SU-DHL-6 (cell line): ENCODE measurements around the gene TOP2A.

ENCODE experiments used
- H2AFZ ChIP-seq: fragments of 200-600 bp; sonication (generic); 2 replicates; pipeline ENCODE4 v1.6.1; 2014; ENCODE audit warnings: low read depth, mild to moderate bottlenecking, moderate library complexity, mixed read lengths, antibody characterized with exemption, low read length; ENCODE audit not compliant: severe bottlenecking
- H3F3A ChIP-seq: fragments of 200-600 bp; shearing (Covaris generic); 2 replicates; pipeline ENCODE4 v1.6.0; 2016; ENCODE audit warnings: antibody characterized with exemption, mild to moderate bottlenecking; ENCODE audit not compliant: insufficient read depth
- H3K27ac ChIP-seq: fragments of 200-600 bp; sonication (generic); 2 replicates; pipeline ENCODE4 v1.5.1; 2016; ENCODE audit warnings: low read depth, mild to moderate bottlenecking, low read length, moderate library complexity, mixed read lengths
- H3K27me3 ChIP-seq: fragments of 200-600 bp; sonication (generic), shearing (Covaris generic); 2 replicates; pipeline ENCODE4 v1.6.0; 2014; ENCODE audit warnings: mild to moderate bottlenecking, low read length
- H3K36me3 ChIP-seq: fragments of 200-600 bp; sonication (generic); 2 replicates; pipeline ENCODE4 v1.6.1; 2014; ENCODE audit warnings: mild to moderate bottlenecking, low read length, mixed read lengths
- H3K4me2 ChIP-seq: fragments of 300-600, 200-600 bp; shearing (Covaris generic), sonication (generic); 2 replicates; pipeline ENCODE4 v1.6.0; 2014; ENCODE audit warnings: low read length, low read depth, mild to moderate bottlenecking; ENCODE audit not compliant: poor library complexity, severe bottlenecking
- H3K4me3 ChIP-seq: fragments of 200-600 bp; sonication (generic); 2 replicates; pipeline ENCODE4 v1.5.1; 2014; ENCODE audit warnings: antibody characterized with exemption, low read length, mild to moderate bottlenecking, mixed read lengths; ENCODE audit not compliant: insufficient read depth, poor library complexity, severe bottlenecking
- H3K79me2 ChIP-seq: fragments of 200-600 bp; sonication (generic); 2 replicates; pipeline ENCODE4 v1.6.1; 2014; ENCODE audit warnings: mild to moderate bottlenecking, low read length, moderate library complexity; ENCODE audit not compliant: insufficient read depth
- H3K9ac ChIP-seq: fragments of 200-600 bp; sonication (generic); 2 replicates; pipeline ENCODE4 v1.7.0; 2014; ENCODE audit warnings: mild to moderate bottlenecking, low read length
- H3K9me2 ChIP-seq: fragments of 200-600 bp; sonication (generic); replicated peaks from 2 replicates; pipeline ENCODE4 v1.6.1; 2014; ENCODE audit warnings: low read length; ENCODE audit not compliant: insufficient read depth
- H3K9me3 ChIP-seq: fragments of 200-600 bp; sonication (generic); 2 replicates; pipeline ENCODE4 v1.6.1; 2014; ENCODE audit warnings: low read length, mixed read lengths; ENCODE audit not compliant: insufficient read depth
- H4K20me1 ChIP-seq: fragments of 200-600 bp; sonication (generic); 2 replicates; pipeline ENCODE4 v1.6.1; 2014; ENCODE audit warnings: low read depth, mild to moderate bottlenecking, antibody characterized with exemption, low read length, moderate library complexity, mixed read lengths
- CTCF ChIP-seq: fragments of 200-600 bp; sonication (generic); IDR thresholded peaks from one replicate; pipeline ENCODE4 v1.5.1; 2017; ENCODE audit warnings: antibody characterized with exemption, mild to moderate bottlenecking, low read length, moderate library complexity; ENCODE audit not compliant: insufficient read depth, poor library complexity, severe bottlenecking
- EZH2phosphoT487 ChIP-seq: fragments of 200-600 bp; sonication (generic), shearing (Covaris generic); conservative IDR thresholded peaks from 2 replicates; pipeline ENCODE4 v1.6.1; 2018; ENCODE audit warnings: mild to moderate bottlenecking, antibody characterized with exemption, low read length, moderate library complexity, mixed read lengths

The TOP2A gene

GRCh38 chr17:40459636-40460603, 42.2 kb upstream of the TOP2A start:
- Histone ChIP-seq H3K27ac (no peak overlapping the region), H3K9me3 (no peaks in the 10 kb centered on the region), H3K9ac (no peak overlapping the region), H3K4me3 (no peak overlapping the region), H3K9me2 (no peaks in the 10 kb centered on the region), H3F3A (no peaks in the 10 kb centered on the region), H3K27me3 (no peaks in the 10 kb centered on the region), H3K36me3 (no peaks in the 10 kb centered on the region), H4K20me1 (no peaks in the 10 kb centered on the region), H2AFZ (no peak overlapping the region), H3K4me2 (no peak overlapping the region), H3K79me2 (no peaks in the 10 kb centered on the region)
- no peak for TF ChIP-seq EZH2phosphoT487
- TF ChIP-seq CTCF, result no peak

- Histone ChIP-seq H3K79me2 (no peaks in the 10 kb centered on the region), H3F3A (no peaks in the 10 kb centered on the region), H3K4me3 (no peak overlapping the region), H3K36me3 (no peaks in the 10 kb centered on the region), H4K20me1 (no peaks in the 10 kb centered on the region), H3K4me2 (no peak overlapping the region), H3K27ac (no peak overlapping the region), H3K9me3 (no peaks in the 10 kb centered on the region), H3K27me3 (no peaks in the 10 kb centered on the region), H2AFZ (no peak overlapping the region), H3K9me2 (no peaks in the 10 kb centered on the region), H3K9ac (no peak overlapping the region)
- no peak for TF ChIP-seq EZH2phosphoT487
- no peak for TF ChIP-seq CTCF
Measured at GRCh38 chr17:40458851-40459482, 41.3 kb upstream of the TOP2A start.

- no peak overlapping the region for H3K9ac ChIP-seq
- H3K9me2 ChIP-seq, result no peaks in the 10 kb centered on the region
- H3K27ac ChIP-seq, result no peak overlapping the region
- no peaks in the 10 kb centered on the region for H3F3A ChIP-seq
- H3K4me2 ChIP-seq, result no peak overlapping the region
- no peaks in the 10 kb centered on the region for H3K27me3 ChIP-seq
- no peak overlapping the region for H3K4me3 ChIP-seq
- no peaks in the 10 kb centered on the region for H3K79me2 ChIP-seq
- TF ChIP-seq CTCF (no peak), EZH2phosphoT487 (no peak)
- H3K36me3 ChIP-seq, result no peaks in the 10 kb centered on the region
- H4K20me1 ChIP-seq, result no peaks in the 10 kb centered on the region
- H3K9me3 ChIP-seq, result no peaks in the 10 kb centered on the region
- no peak overlapping the region for H2AFZ ChIP-seq
Measured at GRCh38 chr17:40457964-40458791, 40.5 kb upstream of the TOP2A start.
